Dendritic cell treated with granulocyte-macrophage colony-stimulating factor and Interleukin-4, amounts not matched to agents 40 ng/mL and 50 ng/mL, for 4 days (primary cell): Measurements from ENCODE around the gene TFPI2.
"Not testable (repeated sequence)": the region's sequence is repeated elsewhere in the genome, so short reads cannot be mapped to it uniquely, and the experiment has no call there.

Source experiments
- H3K27ac Mint-ChIP-seq: one replicate; pipeline ENCODE4 v1.8.0; 2022; ENCODE audit warnings: mild to moderate bottlenecking, mixed read lengths
- H3K27me3 Mint-ChIP-seq: one replicate; pipeline ENCODE4 v1.8.0; 2022; ENCODE audit warnings: mild to moderate bottlenecking, mixed read lengths
- H3K36me3 Mint-ChIP-seq: one replicate; pipeline ENCODE4 v1.8.0; 2022; ENCODE audit warnings: low read depth, mixed read lengths
- H3K4me1 Mint-ChIP-seq: one replicate; pipeline ENCODE4 v1.8.0; 2022; ENCODE audit warnings: low read depth, mixed read lengths
- H3K4me3 Mint-ChIP-seq: one replicate; pipeline ENCODE4 v1.8.0; 2022; ENCODE audit warnings: mild to moderate bottlenecking, moderate library complexity, mixed read lengths
- H3K9me3 Mint-ChIP-seq: one replicate; pipeline ENCODE4 v1.8.0; 2022; ENCODE audit warnings: mixed read lengths
- intact Hi-C: fragments of 100-400 bp; cut with micrococcal nuclease; formaldehyde crosslinking; loops from one replicate; pipeline ENCODE4 v1.15.0; 2022

TFPI2 gene

GRCh38 chr7:93890464-93891068 is at the start of gene TFPI2:
TSS of gene TFPI2 (minus strand) at chr7:93890753. CDS start at chr7:93890678, 75 bp downstream.
- H3K4me1 Mint-ChIP-seq = peaks cover 6% of the 10 kb centered on the region
- H3K36me3 Mint-ChIP-seq = no peaks in the 10 kb centered on the region
- intact Hi-C loops = no loop called here
- H3K27ac Mint-ChIP-seq = no peak within 1 kb of the TSS
- peaks cover 43% of the 10 kb centered on the region for H3K27me3 Mint-ChIP-seq
- no peak within 1 kb of the TSS for H3K4me3 Mint-ChIP-seq
- H3K9me3 Mint-ChIP-seq = no peaks in the 10 kb centered on the region

- H3K36me3 Mint-ChIP-seq = no peaks in the 10 kb centered on the region
- no peak overlapping the region for H3K4me3 Mint-ChIP-seq
- intact Hi-C loops = no loop called here
- no peaks in the 10 kb centered on the region for H3K9me3 Mint-ChIP-seq
- H3K27me3 Mint-ChIP-seq = no peaks in the 10 kb centered on the region
- no peak overlapping the region for H3K27ac Mint-ChIP-seq
- H3K4me1 Mint-ChIP-seq = no peaks in the 10 kb centered on the region
Measured at GRCh38 chr7:93938293-93938692, 47.7 kb upstream of the TFPI2 start.

DNA sequence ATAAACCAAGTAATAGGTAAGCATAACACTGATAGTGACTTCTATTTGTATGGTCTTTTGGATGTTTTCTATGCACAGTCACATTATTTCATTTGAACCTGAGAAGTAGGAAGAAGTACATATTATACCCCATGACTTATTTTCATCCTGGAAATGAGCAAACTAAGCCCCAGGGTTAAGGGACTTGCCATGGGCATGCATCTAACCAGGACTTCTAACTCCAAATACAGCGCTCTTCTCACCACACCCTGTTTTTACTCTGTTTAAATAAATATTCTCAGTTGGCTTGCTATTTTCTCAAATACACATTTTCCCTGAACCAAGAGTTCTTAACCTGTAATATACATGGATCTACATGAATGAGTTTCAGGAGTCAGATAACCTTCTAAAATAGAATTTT is 47.3 kb upstream of the TFPI2 start:
- intact Hi-C loops = no loop called here
- no peaks in the 10 kb centered on the region for H3K27me3 Mint-ChIP-seq
- H3K27ac Mint-ChIP-seq = no peak overlapping the region
- no peaks in the 10 kb centered on the region for H3K9me3 Mint-ChIP-seq
- no peaks in the 10 kb centered on the region for H3K4me1 Mint-ChIP-seq
- no peaks in the 10 kb centered on the region for H3K36me3 Mint-ChIP-seq
- no peak overlapping the region for H3K4me3 Mint-ChIP-seq

DNA sequence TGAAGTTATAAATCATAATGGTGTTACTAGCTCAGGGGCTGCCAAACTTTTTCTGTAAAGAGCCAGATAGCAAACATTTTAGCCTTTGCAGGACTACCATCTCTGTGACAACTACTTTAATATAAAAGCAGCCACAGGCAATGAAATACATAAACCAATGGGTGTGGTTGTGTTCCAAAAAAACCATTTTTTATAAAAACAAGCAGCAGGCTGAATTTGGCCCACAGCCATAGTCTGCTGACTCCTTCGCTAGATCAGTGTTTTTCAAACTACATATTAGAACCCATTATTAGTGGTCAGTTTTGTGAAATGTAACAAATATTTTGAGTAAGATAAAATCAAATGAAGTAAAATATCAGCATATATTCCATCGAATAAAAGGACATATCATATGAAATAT is 44.5 kb upstream of the TFPI2 start:
- Mint-ChIP-seq H3K9me3 (no peaks in the 10 kb centered on the region), H3K4me1 (no peaks in the 10 kb centered on the region), H3K27me3 (no peaks in the 10 kb centered on the region), H3K27ac (no peak overlapping the region), H3K4me3 (no peak overlapping the region), H3K36me3 (no peaks in the 10 kb centered on the region)
- intact Hi-C loops = no loop called here

GRCh38 chr7:93933156-93933555 is 42.6 kb upstream of the TFPI2 start:
- intact Hi-C loops = no loop called here

DNA sequence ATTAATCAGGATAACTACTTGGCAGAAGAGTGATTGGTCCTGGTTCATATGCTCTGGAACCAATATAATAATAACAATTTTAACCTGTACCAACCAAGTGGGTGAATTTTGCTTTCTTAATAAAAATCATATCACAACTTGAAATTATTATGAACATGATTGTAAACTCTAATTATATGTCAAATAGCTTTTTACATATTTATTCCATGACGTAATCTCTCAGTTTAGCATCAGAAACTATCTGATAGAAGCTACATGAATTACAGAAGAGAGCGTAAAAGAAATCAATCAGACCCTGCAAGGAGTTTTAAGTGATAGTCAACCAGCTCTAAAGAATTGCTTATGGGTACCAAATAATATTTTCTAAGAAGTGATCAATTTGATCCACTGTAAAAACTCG is 41.1 kb upstream of the TFPI2 start:
- Mint-ChIP-seq H3K36me3 (no peaks in the 10 kb centered on the region), H3K27ac (no peak overlapping the region), H3K4me1 (no peaks in the 10 kb centered on the region), H3K27me3 (no peaks in the 10 kb centered on the region), H3K4me3 (no peak overlapping the region), H3K9me3 (no peaks in the 10 kb centered on the region)
- intact Hi-C loops = no loop called here

More at GRCh38 chr7:93933156-93933555, 42.6 kb upstream of the TFPI2 start:
- Mint-ChIP-seq H3K4me3 (no peak overlapping the region), H3K9me3 (no peaks in the 10 kb centered on the region), H3K27me3 (no peaks in the 10 kb centered on the region), H3K4me1 (no peaks in the 10 kb centered on the region), H3K27ac (no peak overlapping the region), H3K36me3 (no peaks in the 10 kb centered on the region)

DNA sequence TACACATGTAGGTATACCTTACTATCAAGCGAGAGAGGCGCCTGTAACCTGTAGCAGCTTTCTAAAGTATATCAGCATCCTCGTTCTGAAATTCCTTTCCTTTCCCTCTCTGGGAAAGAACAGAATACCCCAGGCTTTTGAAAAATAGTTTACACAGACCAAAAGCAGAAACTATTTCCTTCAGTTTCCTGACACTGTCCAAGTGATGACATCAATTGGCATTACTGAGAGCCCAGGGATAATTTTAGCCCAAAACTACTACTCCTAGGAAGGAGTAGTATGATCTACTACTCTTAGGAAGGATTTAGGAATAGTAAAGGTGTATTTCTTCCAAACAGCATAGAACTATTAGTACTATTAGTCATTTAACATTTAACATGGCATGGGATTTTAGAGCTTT is 37.0 kb upstream of the TFPI2 start:
- peaks cover 6% of the 10 kb centered on the region for H3K27me3 Mint-ChIP-seq
- H3K36me3 Mint-ChIP-seq = no peaks in the 10 kb centered on the region
- intact Hi-C loops = no loop called here
- H3K9me3 Mint-ChIP-seq = no peaks in the 10 kb centered on the region
- no peaks in the 10 kb centered on the region for H3K4me1 Mint-ChIP-seq
- no peak overlapping the region for H3K4me3 Mint-ChIP-seq
- H3K27ac Mint-ChIP-seq = no peak overlapping the region

GRCh38 chr7:93926800-93927199 is 36.2 kb upstream of the TFPI2 start:
- H3K27me3 Mint-ChIP-seq = peaks cover 11% of the 10 kb centered on the region
- H3K4me3 Mint-ChIP-seq = no peak overlapping the region
- H3K4me1 Mint-ChIP-seq = peaks cover 4% of the 10 kb centered on the region
- no peaks in the 10 kb centered on the region for H3K36me3 Mint-ChIP-seq
- intact Hi-C loops = no loop called here
- no peak overlapping the region for H3K27ac Mint-ChIP-seq
- no peaks in the 10 kb centered on the region for H3K9me3 Mint-ChIP-seq

GRCh38 chr7:93923942-93924341 is 33.4 kb upstream of the TFPI2 start:
- intact Hi-C loops = no loop called here
- peaks cover 32% of the 10 kb centered on the region for H3K27me3 Mint-ChIP-seq
- H3K4me3 Mint-ChIP-seq = no peak overlapping the region
- no peak overlapping the region for H3K27ac Mint-ChIP-seq
- H3K9me3 Mint-ChIP-seq = no peaks in the 10 kb centered on the region
- H3K36me3 Mint-ChIP-seq = no peaks in the 10 kb centered on the region
- peaks cover 8% of the 10 kb centered on the region for H3K4me1 Mint-ChIP-seq

GRCh38 chr7:93923296-93923695 is 32.7 kb upstream of the TFPI2 start:
- H3K27me3 Mint-ChIP-seq = peaks cover 32% of the 10 kb centered on the region
- peaks cover 8% of the 10 kb centered on the region for H3K4me1 Mint-ChIP-seq
- intact Hi-C loops = no loop called here
- H3K27ac Mint-ChIP-seq = no peak overlapping the region
- H3K36me3 Mint-ChIP-seq = no peaks in the 10 kb centered on the region
- no peaks in the 10 kb centered on the region for H3K9me3 Mint-ChIP-seq
- no peak overlapping the region for H3K4me3 Mint-ChIP-seq

- intact Hi-C loops = no loop called here
- Mint-ChIP-seq H3K36me3 (no peaks in the 10 kb centered on the region), H3K27ac (peak within 1 kb of the TSS; percentile 45), H3K9me3 (no peaks in the 10 kb centered on the region), H3K27me3 (peaks cover 42% of the 10 kb centered on the region), H3K4me1 (peaks cover 8% of the 10 kb centered on the region), H3K4me3 (peak within 1 kb of the TSS; percentile 75)
Measured at GRCh38 chr7:93921607-93922566, 31.3 kb upstream of the TFPI2 start, which contains the start of gene GNG11. TSS of gene GNG11 (plus strand) at chr7:93921735. CDS start at chr7:93922138, 403 bp downstream.

DNA sequence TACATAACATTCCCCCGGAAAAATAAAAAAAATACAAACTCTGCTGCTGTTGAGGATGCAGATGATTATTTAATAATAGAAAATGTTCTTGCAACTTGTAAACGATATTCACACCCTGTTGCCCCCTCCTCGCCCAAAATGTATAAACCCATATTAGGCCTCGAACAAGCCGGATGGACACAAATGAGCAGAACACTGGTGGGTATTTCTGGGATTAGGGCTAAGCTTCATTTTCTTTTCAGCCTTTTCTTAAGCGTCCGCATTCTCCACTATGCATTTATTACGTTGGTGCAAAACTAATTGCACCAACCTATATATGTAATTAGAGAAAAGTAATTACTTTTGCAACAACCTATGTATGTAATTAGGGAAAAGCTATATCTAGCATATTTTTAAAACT is 30.6 kb upstream of the TFPI2 start:
- Mint-ChIP-seq H3K27ac (no peak overlapping the region), H3K36me3 (no peaks in the 10 kb centered on the region), H3K4me1 (peaks cover 8% of the 10 kb centered on the region), H3K4me3 (peak overlapping the region; percentile 75), H3K27me3 (peaks cover 46% of the 10 kb centered on the region), H3K9me3 (no peaks in the 10 kb centered on the region)
- intact Hi-C loops = no loop called here

- Mint-ChIP-seq H3K9me3 (no peaks in the 10 kb centered on the region), H3K36me3 (no peaks in the 10 kb centered on the region), H3K4me1 (peaks cover 8% of the 10 kb centered on the region), H3K4me3 (no peak overlapping the region), H3K27me3 (peaks cover 46% of the 10 kb centered on the region), H3K27ac (no peak overlapping the region)
- intact Hi-C loops = no loop called here
Measured at GRCh38 chr7:93920496-93921182, 30.1 kb upstream of the TFPI2 start.

GRCh38 chr7:93916315-93916714 is 25.8 kb upstream of the TFPI2 start:
- intact Hi-C loops, H3K4me3 Mint-ChIP-seq, H3K27ac Mint-ChIP-seq, H3K4me1 Mint-ChIP-seq, H3K9me3 Mint-ChIP-seq, H3K36me3 Mint-ChIP-seq: not testable (repeated sequence)
- H3K27me3 Mint-ChIP-seq = peaks cover 37% of the 10 kb centered on the region
